ENCODE data around the gene GATA1.

DNA sequence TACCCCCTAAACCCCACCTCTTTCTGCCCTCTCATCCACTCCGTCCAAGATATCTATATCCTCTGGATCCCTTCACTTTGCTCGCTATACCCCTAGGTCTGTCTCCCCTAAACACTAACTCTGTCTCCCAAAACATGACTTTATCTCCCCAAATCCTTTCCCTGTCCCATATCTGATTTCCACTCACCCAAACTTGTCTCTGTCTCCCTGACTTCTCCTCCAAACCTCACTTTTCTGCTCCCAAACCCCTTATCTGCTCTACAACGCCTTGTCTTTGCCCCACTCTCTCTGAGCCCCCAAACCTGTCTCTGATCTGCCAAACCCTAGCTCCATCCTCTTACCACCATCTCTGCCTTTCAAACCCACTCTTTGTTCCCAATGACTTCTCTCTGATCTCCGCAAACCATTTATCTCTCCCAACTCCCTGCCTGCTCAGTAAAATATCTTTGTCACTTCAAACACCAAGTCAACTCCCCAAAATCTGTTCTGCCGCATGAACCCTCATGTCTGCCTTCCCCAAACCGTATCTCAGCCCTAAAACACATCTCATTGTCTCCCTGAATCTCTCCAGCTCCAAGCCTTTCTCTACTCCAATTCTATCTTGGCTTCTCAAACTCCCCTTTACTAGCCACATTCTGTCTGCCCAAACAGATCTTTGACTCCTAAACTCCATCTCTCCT lies 575 bp downstream of the GATA1 start:
- TF ChIP-seq EP300 (IDR thresholded peaks at IDR 0.05; ENCODE audit: borderline replicate concordance in 1 of 2, low read depth in 1 of 2, low read length in 1 of 2), result no peak
- TF ChIP-seq, protein P1, sequence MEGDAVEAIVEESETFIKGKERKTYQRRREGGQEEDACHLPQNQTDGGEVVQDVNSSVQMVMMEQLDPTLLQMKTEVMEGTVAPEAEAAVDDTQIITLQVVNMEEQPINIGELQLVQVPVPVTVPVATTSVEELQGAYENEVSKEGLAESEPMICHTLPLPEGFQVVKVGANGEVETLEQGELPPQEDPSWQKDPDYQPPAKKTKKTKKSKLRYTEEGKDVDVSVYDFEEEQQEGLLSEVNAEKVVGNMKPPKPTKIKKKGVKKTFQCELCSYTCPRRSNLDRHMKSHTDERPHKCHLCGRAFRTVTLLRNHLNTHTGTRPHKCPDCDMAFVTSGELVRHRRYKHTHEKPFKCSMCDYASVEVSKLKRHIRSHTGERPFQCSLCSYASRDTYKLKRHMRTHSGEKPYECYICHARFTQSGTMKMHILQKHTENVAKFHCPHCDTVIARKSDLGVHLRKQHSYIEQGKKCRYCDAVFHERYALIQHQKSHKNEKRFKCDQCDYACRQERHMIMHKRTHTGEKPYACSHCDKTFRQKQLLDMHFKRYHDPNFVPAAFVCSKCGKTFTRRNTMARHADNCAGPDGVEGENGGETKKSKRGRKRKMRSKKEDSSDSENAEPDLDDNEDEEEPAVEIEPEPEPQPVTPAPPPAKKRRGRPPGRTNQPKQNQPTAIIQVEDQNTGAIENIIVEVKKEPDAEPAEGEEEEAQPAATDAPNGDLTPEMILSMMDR (IDR thresholded peaks at IDR 0.05), result no peak
- no peak for TF ChIP-seq POLR2AphosphoS5 (IDR thresholded peaks at IDR 0.05; ENCODE audit: low read depth, low read length)
- TF ChIP-seq NRF1 (IDR thresholded peaks at IDR 0.05; ENCODE audit: low read depth, low read length), result no peak
- TF ChIP-seq JUND (IDR thresholded peaks at IDR 0.05), result no peak
- TF ChIP-seq RFX5 (IDR thresholded peaks at IDR 0.05; ENCODE audit: low read length), result no peak
